Body of pancreas (tissue), 4 donors: Measurements from ENCODE around the gene VGLL4. TPM values are rescaled to one million over a fixed set of nuclear protein-coding genes. Genes with fewer than 3 reads are reported as not detected.

Experiments
- ATAC-seq: fragments of 150-250 bp; one replicate; pipeline ENCODE4 v1.9.1; 2016
- DNase-seq, 4 donors: peaks; one replicate each; pipeline ENCODE4 v3.0.0-alpha.2; 2019
- H3K27ac ChIP-seq, 4 donors: fragments of 200-600 bp; sonication (generic); 1 replicate in 3 of 4; 2 replicates in 1 of 4; pipeline versions ENCODE4 v1.5.1 to v1.6.1; 2016 to 2019; ENCODE audit warnings: mild to moderate bottlenecking in 1 of 4, mixed read lengths in 1 of 4, moderate library complexity in 1 of 4
- H3K27me3 ChIP-seq, 2 donors: fragments of 200-600 bp; sonication (generic); one replicate each; pipeline ENCODE4 v1.6.0; 2016; ENCODE audit warnings: mild to moderate bottlenecking in 1 of 2
- H3K36me3 ChIP-seq, 2 donors: fragments of 200-600 bp; sonication (generic); replicated peaks in 1 of 2; 2 replicates each; pipeline ENCODE4 v1.5.1; 2016; ENCODE audit warnings: low read depth in 2 of 2; ENCODE audit not compliant: insufficient read depth in 1 of 2
- H3K4me1 ChIP-seq: fragments of 200-600 bp; sonication (generic); one replicate; pipeline ENCODE4 v1.6.0; 2016
- H3K4me3 ChIP-seq, 2 donors: fragments of 200-600 bp; sonication (generic); 1 replicate in 1 of 2; 2 replicates in 1 of 2; pipeline ENCODE4 v1.5.1; 2016 to 2019
- H3K9me3 ChIP-seq, 3 donors: fragments of 200-600 bp; sonication (generic); 1 replicate in 2 of 3; 2 replicates in 1 of 3; pipeline ENCODE4 v1.5.1; 2016
- CTCF ChIP-seq, 7 experiments: fragments of 450-650 bp in 4 of 7; fragments of 200-600 bp in 3 of 7; sonication (generic) in 3 of 7; IDR thresholded peaks; one replicate each; pipeline ENCODE4 v1.5.1; 2016 to 2019; ENCODE audit warnings: antibody characterized with exemption in 7 of 7
- POLR2A ChIP-seq, 3 donors: fragments of 450-650 bp; IDR thresholded peaks; one replicate each; pipeline ENCODE4 v1.6.1; 2016; ENCODE audit warnings: antibody characterized with exemption in 3 of 3, mild to moderate bottlenecking in 2 of 3
- WGBS, 2 donors: methylation state at CpG; one replicate each; pipeline ENCODE4 v1.1.5; 2017; 5-methylcytosine and 5-hydroxymethylcytosine counted together
- intact Hi-C: fragments of 100-400 bp; cut with DNase I; formaldehyde crosslinking; loops from one replicate; pipeline ENCODE4 v1.15.1; 2023
- total RNA-seq, 2 donors: library from RNA; depleted of rRNA; stranded (reverse); fragments of >200 nt; gene quantifications; one replicate each; pipeline ENCODE4 v1.1.0, GENCODE V29; 2016

VGLL4 gene
- total RNA-seq, 2 donors from 2014 or later, result 66.4 to 91.0 TPM

GRCh38 chr3:11606090-11606784 lies 37.5 kb downstream of the VGLL4 start:
- ATAC-seq (no peak), DNase-seq (no peak)
- Histone ChIP-seq H3K27ac (no peak overlapping the region), H3K36me3 (no peaks in the 10 kb centered on the region), H3K4me3 (no peak overlapping the region), H3K9me3 (no peaks in the 10 kb centered on the region), H3K4me1 (peaks cover 52% of the 10 kb centered on the region), H3K27me3 (no peaks in the 10 kb centered on the region)
- intact Hi-C loops, result no loop called here
- TF ChIP-seq POLR2A (IDR thresholded peaks at IDR 0.05), result no peak
- TF ChIP-seq CTCF (IDR thresholded peaks at IDR 0.05), result no peak
- 75 to 78% methylated on average over 11 of the region's 11 CpGs for WGBS, 2 donors

- intact Hi-C loops, result no loop called here
- Histone ChIP-seq H3K36me3 (no peaks in the 10 kb centered on the region), H3K4me3 (no peak overlapping the region), H3K4me1 (peaks cover 51% of the 10 kb centered on the region), H3K9me3 (no peaks in the 10 kb centered on the region), H3K27ac (no peak overlapping the region), H3K27me3 (no peaks in the 10 kb centered on the region)
- DNase-seq (no peak), ATAC-seq (no peak)
- TF ChIP-seq POLR2A (IDR thresholded peaks at IDR 0.05) (no peak), CTCF (IDR thresholded peaks at IDR 0.05) (no peak)
- 100% methylated on average over 1 of the region's 1 CpG for WGBS, 2 donors
Observed at GRCh38 chr3:11605398-11605797, 38.3 kb downstream of the VGLL4 start.

- DNase-seq (no peak), ATAC-seq (no peak)
- H3K4me1 ChIP-seq, result peaks cover 53% of the 10 kb centered on the region
- H3K9me3 ChIP-seq, result no peaks in the 10 kb centered on the region
- H3K27ac ChIP-seq, result peak overlapping the region in 1 of 4 donors; percentile 3
- peaks cover 0 to 1% of the 10 kb centered on the region in 2 donors for H3K36me3 ChIP-seq
- H3K4me3 ChIP-seq, result no peak overlapping the region
- H3K27me3 ChIP-seq, result no peaks in the 10 kb centered on the region
- intact Hi-C loops, result no loop called here
- TF ChIP-seq CTCF (IDR thresholded peaks at IDR 0.05) (no peak), POLR2A (IDR thresholded peaks at IDR 0.05) (no peak)
- 77 to 80% methylated on average over 12 of the region's 15 CpGs for WGBS, 2 donors
Observed at GRCh38 chr3:11604139-11604892, 39.4 kb downstream of the VGLL4 start.

GRCh38 chr3:11603628-11604027 lies 40.1 kb downstream of the VGLL4 start:
- ATAC-seq (no peak), DNase-seq (peak in 1 of 4 donors; percentile 26)
- Histone ChIP-seq H3K4me3 (no peak overlapping the region), H3K27me3 (no peaks in the 10 kb centered on the region), H3K4me1 (peaks cover 46% of the 10 kb centered on the region), H3K36me3 (peaks cover 0 to 1% of the 10 kb centered on the region in 2 donors), H3K27ac (peak overlapping the region in 1 of 4 donors; percentile 74), H3K9me3 (no peaks in the 10 kb centered on the region)
- 75 to 79% methylated on average over 9 of the region's 9 CpGs for WGBS, 2 donors
- TF ChIP-seq CTCF (IDR thresholded peaks at IDR 0.05) (no peak), POLR2A (IDR thresholded peaks at IDR 0.05) (no peak)
- intact Hi-C loops, result no loop called here
